Stomach smooth muscle (tissue), 2 donors: ENCODE measurements around the gene KIF2C.
"Not testable (repeated sequence)": the region's sequence is repeated elsewhere in the genome, so short reads cannot be mapped to it uniquely, and the experiment has no call there.

Experiments used
- H3K27ac ChIP-seq: one replicate; pipeline ENCODE4 v1.7.0; 2013; ENCODE audit warnings: mild to moderate bottlenecking, low read length, inconsistent platforms
- H3K27me3 ChIP-seq, 2 donors: one replicate each; pipeline ENCODE4 v1.7.0; 2013; ENCODE audit warnings: low read length in 2 of 2; ENCODE audit not compliant: insufficient read depth in 2 of 2, control insufficient read depth in 1 of 2
- H3K36me3 ChIP-seq, 2 donors: one replicate each; pipeline ENCODE4 v1.7.0; 2013; ENCODE audit warnings: low read length in 2 of 2; ENCODE audit not compliant: control insufficient read depth in 2 of 2, insufficient read depth in 2 of 2
- H3K4me1 ChIP-seq: one replicate; pipeline ENCODE4 v1.7.0; 2013; ENCODE audit warnings: low read length; ENCODE audit not compliant: control insufficient read depth, insufficient read depth
- H3K4me3 ChIP-seq, 2 donors: one replicate each; pipeline ENCODE4 v1.7.0; 2013; ENCODE audit warnings: low read length in 2 of 2
- H3K9ac ChIP-seq, 2 donors: one replicate each; pipeline ENCODE4 v1.7.0; 2013; ENCODE audit warnings: low read length in 2 of 2, mild to moderate bottlenecking in 1 of 2
- H3K9me3 ChIP-seq, 2 donors: one replicate each; pipeline ENCODE4 v1.7.0; 2013; ENCODE audit warnings: low read length in 2 of 2; ENCODE audit not compliant: control insufficient read depth in 2 of 2
- donor health status: healthy.
- donor health status: Pancreatic carcinoma.

KIF2C gene

GRCh38 chr1:44785029-44785380, 45.4 kb downstream of the KIF2C start:
- H3K4me3 ChIP-seq: peak overlapping the region in 1 of 2 donors; percentile 71
- H3K36me3 ChIP-seq: peaks cover 0 to 6% of the 10 kb centered on the region in 2 donors
- peaks cover 32% of the 10 kb centered on the region for H3K4me1 ChIP-seq
- H3K9ac ChIP-seq: no peak overlapping the region
- H3K27ac ChIP-seq: no peak overlapping the region
- no peaks in the 10 kb centered on the region for H3K9me3 ChIP-seq
- H3K27me3 ChIP-seq: no peaks in the 10 kb centered on the region

GRCh38 chr1:44785501-44786137, 46.0 kb downstream of the KIF2C start:
- Histone ChIP-seq H3K9me3 (no peaks in the 10 kb centered on the region), H3K4me3 (peak overlapping the region; percentile 62 to 75), H3K36me3 (peaks cover 0 to 4% of the 10 kb centered on the region in 2 donors), H3K27ac (no peak overlapping the region), H3K4me1 (peaks cover 32% of the 10 kb centered on the region), H3K9ac (peak overlapping the region; percentile 35 to 72), H3K27me3 (no peaks in the 10 kb centered on the region)

- Histone ChIP-seq H3K9me3 (no peaks in the 10 kb centered on the region), H3K9ac (peak overlapping the region; percentile 35 to 72), H3K27ac (peak overlapping the region; percentile 31), H3K27me3 (no peaks in the 10 kb centered on the region), H3K4me3 (peak overlapping the region; percentile 62 to 75), H3K36me3 (no peaks in the 10 kb centered on the region), H3K4me1 (peaks cover 32% of the 10 kb centered on the region)
Observed at GRCh38 chr1:44786138-44786840, 46.7 kb downstream of the KIF2C start.

- peak overlapping the region in 1 of 2 donors; percentile 72 for H3K9ac ChIP-seq
- peaks cover 32% of the 10 kb centered on the region for H3K4me1 ChIP-seq
- no peaks in the 10 kb centered on the region for H3K9me3 ChIP-seq
- H3K36me3 ChIP-seq: no peaks in the 10 kb centered on the region
- H3K4me3 ChIP-seq: peak overlapping the region in 1 of 2 donors; percentile 75
- H3K27ac ChIP-seq: peak overlapping the region; percentile 31
- H3K27me3 ChIP-seq: no peaks in the 10 kb centered on the region
Observed at GRCh38 chr1:44786841-44787426, 47.3 kb downstream of the KIF2C start.

GRCh38 chr1:44787506-44787905, 47.9 kb downstream of the KIF2C start:
- H3K27me3 ChIP-seq: no peaks in the 10 kb centered on the region
- peaks cover 32% of the 10 kb centered on the region for H3K4me1 ChIP-seq
- no peak overlapping the region for H3K9ac ChIP-seq
- H3K4me3 ChIP-seq: no peak overlapping the region
- H3K36me3 ChIP-seq: no peaks in the 10 kb centered on the region
- H3K9me3 ChIP-seq: no peaks in the 10 kb centered on the region
- H3K27ac ChIP-seq: no peak overlapping the region

GRCh38 chr1:44788120-44788860, 48.7 kb downstream of the KIF2C start, which contains the start of gene BEST4:
TSS of gene BEST4 (minus strand) at chr1:44788170. CDS start at chr1:44787705, 465 bp downstream.
- Histone ChIP-seq H3K36me3 (no peaks in the 10 kb centered on the region), H3K9me3 (no peaks in the 10 kb centered on the region), H3K27me3 (no peaks in the 10 kb centered on the region), H3K4me1 (peaks cover 32% of the 10 kb centered on the region), H3K27ac (no peak within 1 kb of the TSS), H3K4me3 (no peak within 1 kb of the TSS), H3K9ac (no peak within 1 kb of the TSS)

- Histone ChIP-seq H3K4me1 (peaks cover 7% of the 10 kb centered on the region), H3K9ac (no peak overlapping the region), H3K4me3 (no peak overlapping the region), H3K27me3 (no peaks in the 10 kb centered on the region), H3K36me3 (no peaks in the 10 kb centered on the region), H3K27ac (no peak overlapping the region), H3K9me3 (no peaks in the 10 kb centered on the region)
Observed at GRCh38 chr1:44790968-44791801, 51.5 kb downstream of the KIF2C start.

- no peaks in the 10 kb centered on the region for H3K9me3 ChIP-seq
- H3K9ac ChIP-seq: no peak overlapping the region
- H3K4me1 ChIP-seq: no peaks in the 10 kb centered on the region
- no peaks in the 10 kb centered on the region for H3K27me3 ChIP-seq
- H3K4me3 ChIP-seq: no peak overlapping the region
- H3K36me3 ChIP-seq: no peaks in the 10 kb centered on the region
- H3K27ac ChIP-seq: no peak overlapping the region
Observed at GRCh38 chr1:44792736-44793502, 53.3 kb downstream of the KIF2C start.

- peaks cover 21% of the 10 kb centered on the region for H3K4me1 ChIP-seq
- H3K36me3 ChIP-seq, H3K27ac ChIP-seq, H3K4me3 ChIP-seq, H3K9me3 ChIP-seq, H3K9ac ChIP-seq, H3K27me3 ChIP-seq: not testable (repeated sequence)
Observed at GRCh38 chr1:44797886-44798285, 58.2 kb downstream of the KIF2C start.
